AG20443 (cell line): ENCODE results near the gene PHF20.
A peak's percentile ranks its signal among the peaks of the same experiment; 100 is the strongest.
"Not testable (repeated sequence)": the region's sequence is repeated elsewhere in the genome, so short reads cannot be mapped to it uniquely, and the experiment has no call there.

ENCODE experiments used
- DNase-seq: peaks from one replicate; pipeline ENCODE4 v3.0.0; 2012; ENCODE audit warnings: low spot score, mixed read lengths

The PHF20 gene

GRCh38 chr20:35839904-35840303 is 68.1 kb downstream of the PHF20 start:
- no peak for DNase-seq

- no peak for DNase-seq
Observed at GRCh38 chr20:35840421-35840820, 68.6 kb downstream of the PHF20 start.

- no peak for DNase-seq
Observed at GRCh38 chr20:35842361-35842760, 70.5 kb downstream of the PHF20 start.

GRCh38 chr20:35843894-35844293 is 72.1 kb downstream of the PHF20 start:
- not testable (repeated sequence) for DNase-seq

- DNase-seq, result no peak
Observed at GRCh38 chr20:35845561-35845960, 73.7 kb downstream of the PHF20 start.

GRCh38 chr20:35849706-35850105 is 77.9 kb downstream of the PHF20 start:
- DNase-seq, result peak; percentile 14

- DNase-seq, result not testable (repeated sequence)
Observed at GRCh38 chr20:35851659-35852058, 79.8 kb downstream of the PHF20 start.

- peak; percentile 22 for DNase-seq
Observed at GRCh38 chr20:35854713-35855348, 83.0 kb downstream of the PHF20 start.

GRCh38 chr20:35855641-35856040 is 83.8 kb downstream of the PHF20 start:
- not testable (repeated sequence) for DNase-seq

- no peak for DNase-seq
Observed at GRCh38 chr20:35856866-35857265, 85.1 kb downstream of the PHF20 start.

- DNase-seq, result no peak
Observed at GRCh38 chr20:35866418-35867202, 94.8 kb downstream of the PHF20 start.

- no peak for DNase-seq
Observed at GRCh38 chr20:35870541-35871258, 98.9 kb downstream of the PHF20 start.

GRCh38 chr20:35871259-35871771 is 99.5 kb downstream of the PHF20 start:
- DNase-seq, result no peak

- no peak for DNase-seq
Observed at GRCh38 chr20:35876033-35876320, 104.2 kb downstream of the PHF20 start.

- DNase-seq, result no peak
Observed at GRCh38 chr20:35877611-35878010, 105.8 kb downstream of the PHF20 start.

GRCh38 chr20:35878113-35878625 is 106.4 kb downstream of the PHF20 start:
- no peak for DNase-seq

GRCh38 chr20:35881676-35882075 is 109.9 kb downstream of the PHF20 start:
- no peak for DNase-seq

- not testable (repeated sequence) for DNase-seq
Observed at GRCh38 chr20:35882427-35883161, 110.8 kb downstream of the PHF20 start.

GRCh38 chr20:35883336-35883777 is 111.5 kb downstream of the PHF20 start:
- DNase-seq, result no peak

GRCh38 chr20:35883778-35884540 is 112.1 kb downstream of the PHF20 start:
- peak; percentile 89 for DNase-seq

GRCh38 chr20:35884541-35884865 is 112.7 kb downstream of the PHF20 start:
- no peak for DNase-seq
